Measurements from ENCODE around the gene SLC30A4.

GRCh38 chr15:45471151-45471550, 51.4 kb downstream of the SLC30A4 start:
- no peak for TF ChIP-seq REST (IDR thresholded peaks at IDR 0.05; ENCODE audit: insufficient read depth in 1 of 2, low read depth in 2 of 2, low read length in 2 of 2)
- TF ChIP-seq FOXP2 (optimal IDR thresholded peaks at IDR 0.05; ENCODE audit: borderline replicate concordance, extremely low read depth, extremely low read length, insufficient read depth), result no peak
